Activated CD4-positive, alpha-beta memory T cell treated with anti-CD3 and anti-CD28 coated beads for 36 hours (primary cell): ENCODE data around the gene ZNF506. TPM values are rescaled to one million over a fixed set of nuclear protein-coding genes. Genes with fewer than 3 reads are reported as not detected.
"Not testable (repeated sequence)": the region's sequence is repeated elsewhere in the genome, so short reads cannot be mapped to it uniquely, and the experiment has no call there.

Experiments
- CTCF ChIA-PET: fragments of 350-600 bp; sonication (Branson Sonifier 250); formaldehyde crosslinking; loops from one replicate; lab custom pipeline; 2021; ENCODE audit warnings: antibody characterized with exemption, inconsistent platforms; lab: Charles Lee
- POLR2A ChIA-PET: fragments of 350-600 bp; sonication (Branson Sonifier 250); formaldehyde crosslinking; loops from one replicate; lab custom pipeline; 2021; ENCODE audit warnings: antibody characterized with exemption; lab: Charles Lee
- DNase-seq: peaks from one replicate; pipeline ENCODE4 v3.0.0-alpha.2; 2020
- H3K27ac Mint-ChIP-seq: one replicate; pipeline ENCODE4 v1.8.0; 2021; ENCODE audit warnings: mixed read lengths
- H3K27me3 Mint-ChIP-seq: one replicate; pipeline ENCODE4 v1.8.0; 2021; ENCODE audit warnings: mixed read lengths
- H3K36me3 Mint-ChIP-seq: one replicate; pipeline ENCODE4 v1.8.0; 2021; ENCODE audit warnings: mixed read lengths
- H3K4me1 Mint-ChIP-seq: one replicate; pipeline ENCODE4 v1.8.0; 2021; ENCODE audit warnings: low read depth, mixed read lengths
- H3K4me3 Mint-ChIP-seq: one replicate; pipeline ENCODE4 v1.8.0; 2021; ENCODE audit warnings: mild to moderate bottlenecking, mixed read lengths
- H3K9me3 Mint-ChIP-seq: one replicate; pipeline ENCODE4 v1.8.0; 2021; ENCODE audit warnings: mixed read lengths
- intact Hi-C: fragments of 100-400 bp; cut with micrococcal nuclease; formaldehyde crosslinking; loops from one replicate; pipeline ENCODE4 v1.15.1; 2023
- total RNA-seq, 2 experiments: library from RNA; stranded (reverse); gene quantifications; one replicate each; pipeline ENCODE4 v1.2.3, GENCODE V29; 2021

The ZNF506 gene
- total RNA-seq, 2 experiments from 2014 or later: 32.9 to 39.3 TPM

- CTCF ChIA-PET: interaction anchor here (0.7 to 2.0 kb wide), 2 partner anchors 8 to 119 kb away, joined by 3 to 4 read pairs; partner anchors contain the start of gene ZNF93
- intact Hi-C loops, DNase-seq, H3K27ac Mint-ChIP-seq, H3K27me3 Mint-ChIP-seq, H3K4me3 Mint-ChIP-seq: not testable (repeated sequence)
- Mint-ChIP-seq H3K4me1 (peaks cover 55% of the 10 kb centered on the region), H3K9me3 (peaks cover 19% of the 10 kb centered on the region), H3K36me3 (peaks cover 62% of the 10 kb centered on the region)
- POLR2A ChIA-PET: interaction anchor here (1.8 to 2.5 kb wide), 2 partner anchors 40 to 113 kb away, joined by 5 to 11 read pairs; partner anchors contain the start of genes ZNF101 and ZNF506
These were observed 39.8 kb downstream of the ZNF506 start for GRCh38 chr19:19781791-19782190.

DNA sequence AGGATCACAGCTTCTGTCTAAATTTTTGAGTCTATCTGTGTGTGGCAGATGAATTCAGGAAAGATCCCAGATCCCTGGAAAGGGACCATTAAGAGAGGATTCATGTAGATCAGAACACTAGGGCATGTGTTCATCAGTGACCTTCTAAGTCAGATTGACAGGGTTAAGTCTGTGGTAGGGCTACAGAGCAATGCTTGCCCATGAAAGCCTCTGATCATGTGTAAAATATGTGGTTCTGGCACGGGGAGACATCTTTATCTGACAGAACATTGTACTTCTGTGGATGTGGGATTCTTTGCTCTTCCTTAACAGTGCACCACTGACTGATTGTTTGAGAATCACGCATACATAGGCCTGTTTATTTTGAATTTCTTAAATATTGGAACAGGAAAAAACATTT lies 42.9 kb downstream of the ZNF506 start:
- Mint-ChIP-seq H3K27me3 (no peaks in the 10 kb centered on the region), H3K4me1 (peaks cover 57% of the 10 kb centered on the region), H3K9me3 (peaks cover 19% of the 10 kb centered on the region), H3K36me3 (peaks cover 44% of the 10 kb centered on the region), H3K4me3 (no peak overlapping the region), H3K27ac (no peak overlapping the region)
- ChIA-PET POLR2A (interaction anchor here (0.7 kb wide), 1 partner anchor 43 kb away, joined by 4 read pairs; the partner anchor contains the start of gene ZNF506), CTCF (no interaction called here)
- intact Hi-C loops: no loop called here
- no peak for DNase-seq

DNA sequence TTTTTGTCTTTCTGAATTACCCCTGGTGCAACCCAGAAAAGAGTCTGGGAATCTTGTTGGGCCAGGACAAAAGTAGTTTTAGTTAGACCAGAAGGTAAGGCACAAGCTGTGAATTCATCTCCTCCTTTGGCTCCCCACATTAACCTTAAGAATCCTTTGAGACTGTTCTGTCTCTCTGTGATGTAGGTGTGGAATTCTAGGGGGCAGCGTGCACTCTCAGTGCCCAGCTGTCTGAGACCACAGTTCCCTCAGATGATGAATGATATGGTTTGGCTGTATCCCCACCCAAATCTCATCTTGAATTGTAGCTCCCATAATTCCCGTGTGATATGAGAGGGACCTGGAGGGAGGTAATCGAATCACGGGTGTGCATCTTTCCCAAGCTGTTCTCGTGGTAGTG lies 43.9 kb downstream of the ZNF506 start:
- Mint-ChIP-seq H3K4me3 (peak overlapping the region; percentile 97), H3K27me3 (no peaks in the 10 kb centered on the region), H3K4me1 (peaks cover 53% of the 10 kb centered on the region), H3K36me3 (peaks cover 41% of the 10 kb centered on the region), H3K9me3 (peaks cover 17% of the 10 kb centered on the region), H3K27ac (peak overlapping the region; percentile 93)
- POLR2A ChIA-PET: no interaction called here
- CTCF ChIA-PET: interaction anchor here (0.7 kb wide), 2 partner anchors 9 to 85 kb away, joined by 3 to 4 read pairs; no protein-coding TSS in a partner anchor
- intact Hi-C loops: loop anchor here (2.0 kb wide), 1 partner anchor 89 kb away; no protein-coding TSS in a partner anchor
- no peak for DNase-seq

DNA sequence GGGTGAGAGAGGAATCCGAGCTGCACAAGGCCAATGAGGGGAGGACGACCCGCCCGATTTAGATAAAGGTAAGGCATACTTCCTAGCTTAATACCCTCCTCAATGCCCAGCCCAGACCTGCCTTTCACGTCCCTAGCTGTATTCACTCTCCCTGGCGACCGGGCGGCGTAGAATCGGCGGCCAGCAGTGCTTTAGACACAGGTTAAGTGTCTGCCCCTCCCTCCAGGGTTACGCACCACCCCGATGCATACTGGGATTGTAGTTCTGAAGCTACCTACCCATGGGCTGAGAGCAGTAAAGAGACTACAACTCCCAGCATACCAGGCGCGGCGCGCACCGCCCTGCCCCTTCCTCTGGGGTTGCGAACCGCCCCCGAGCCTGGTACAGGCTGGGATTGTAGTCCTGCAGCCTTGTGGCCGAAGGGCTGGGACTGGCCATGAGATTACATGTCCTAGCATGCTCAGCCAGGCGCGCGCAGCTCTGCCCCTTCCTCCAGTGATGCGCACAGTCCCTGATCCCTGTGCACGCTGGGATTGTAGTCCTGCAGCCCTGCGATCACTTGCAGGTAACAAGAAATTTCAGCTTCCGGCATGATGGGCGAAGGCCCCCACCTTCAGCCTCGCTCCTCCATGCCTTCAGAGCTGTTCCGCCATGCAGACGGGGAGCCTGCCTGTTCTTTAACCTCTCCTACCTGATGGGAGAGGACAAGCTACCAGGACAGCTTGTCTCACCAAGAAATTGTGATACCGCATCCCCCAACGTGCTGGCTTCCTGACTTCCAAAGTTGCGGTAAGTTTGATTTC lies 45.1 kb downstream of the ZNF506 start:
- peak overlapping the region; percentile 97 for H3K4me3 Mint-ChIP-seq
- peaks cover 31% of the 10 kb centered on the region for H3K36me3 Mint-ChIP-seq
- no peaks in the 10 kb centered on the region for H3K27me3 Mint-ChIP-seq
- ChIA-PET POLR2A (interaction anchor here (0.6 to 2.3 kb wide), 8 partner anchors 13 to 461 kb away, joined by 3 to 19 read pairs (median 5); partner anchors contain the start of genes ZNF101, ZNF14, ZNF253 and ZNF506), CTCF (interaction anchor here (0.7 to 1.0 kb wide), 7 partner anchors 14 to 244 kb away, joined by 3 to 4 read pairs (median 3); partner anchors contain the start of genes ZNF253 and ZNF506)
- peaks cover 17% of the 10 kb centered on the region for H3K9me3 Mint-ChIP-seq
- peak; percentile 96 for DNase-seq
- intact Hi-C loops: loop anchor here (1.0 to 2.0 kb wide), 5 partner anchors 41 to 113 kb away; partner anchors contain the start of genes ATP13A1, ZNF14 and ZNF506
- H3K4me1 Mint-ChIP-seq: peaks cover 44% of the 10 kb centered on the region
- H3K27ac Mint-ChIP-seq: peak overlapping the region; percentile 93

- POLR2A ChIA-PET: interaction anchor here (1.0 to 2.3 kb wide), 7 partner anchors 14 to 125 kb away, joined by 3 to 19 read pairs (median 5); partner anchors contain the start of genes ZNF101, ZNF14, ZNF253 and ZNF506
- H3K36me3 Mint-ChIP-seq: peaks cover 27% of the 10 kb centered on the region
- no peaks in the 10 kb centered on the region for H3K27me3 Mint-ChIP-seq
- peak overlapping the region; percentile 97 for H3K4me3 Mint-ChIP-seq
- CTCF ChIA-PET: interaction anchor here (0.9 to 1.0 kb wide), 4 partner anchors 15 to 244 kb away, joined by 3 to 4 read pairs (median 3); partner anchors contain the start of gene ZNF253
- DNase-seq: no peak
- peak overlapping the region; percentile 93 for H3K27ac Mint-ChIP-seq
- intact Hi-C loops: loop anchor here (1.0 to 2.0 kb wide), 5 partner anchors 41 to 113 kb away; partner anchors contain the start of genes ATP13A1, ZNF14 and ZNF506
- H3K9me3 Mint-ChIP-seq: peaks cover 17% of the 10 kb centered on the region
- H3K4me1 Mint-ChIP-seq: peaks cover 43% of the 10 kb centered on the region
These were observed 45.7 kb downstream of the ZNF506 start for GRCh38 chr19:19775891-19776205.

- Mint-ChIP-seq H3K27ac (no peak overlapping the region), H3K4me3 (no peak overlapping the region), H3K36me3 (peaks cover 19% of the 10 kb centered on the region), H3K27me3 (no peaks in the 10 kb centered on the region), H3K4me1 (peaks cover 39% of the 10 kb centered on the region), H3K9me3 (peaks cover 14% of the 10 kb centered on the region)
- intact Hi-C loops: no loop called here
- ChIA-PET CTCF (no interaction called here), POLR2A (interaction anchor here (1.0 kb wide), 2 partner anchors 41 to 92 kb away, joined by 3 to 4 read pairs; partner anchors contain the start of gene ZNF14)
- DNase-seq: no peak
These were observed 47.1 kb downstream of the ZNF506 start for GRCh38 chr19:19774354-19775033.

- CTCF ChIA-PET, H3K9me3 Mint-ChIP-seq, DNase-seq, POLR2A ChIA-PET, intact Hi-C loops, H3K27ac Mint-ChIP-seq, H3K36me3 Mint-ChIP-seq, H3K4me3 Mint-ChIP-seq, H3K27me3 Mint-ChIP-seq: not testable (repeated sequence)
- peaks cover 16% of the 10 kb centered on the region for H3K4me1 Mint-ChIP-seq
These were observed 49.6 kb downstream of the ZNF506 start for GRCh38 chr19:19771963-19772362.

DNA sequence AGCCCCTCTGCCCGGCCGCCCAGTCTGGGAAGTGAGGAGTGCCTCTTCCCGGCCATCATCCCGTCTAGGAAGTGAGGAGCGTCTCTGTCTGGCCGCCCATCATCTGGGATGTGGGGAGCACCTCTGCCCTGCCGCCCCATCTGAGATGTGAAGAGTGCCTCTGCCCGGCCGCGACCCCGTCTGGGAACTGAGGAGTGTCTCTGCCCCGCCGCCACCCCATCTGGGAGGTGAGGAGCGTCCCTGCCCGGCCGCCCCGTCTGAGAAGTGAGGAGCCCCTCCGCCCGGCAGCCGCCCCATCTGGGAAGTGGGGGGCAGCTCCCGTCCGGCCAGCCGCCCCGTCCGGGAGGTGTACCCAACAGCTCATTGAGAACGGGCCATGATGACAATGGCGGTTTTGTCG lies 51.6 kb downstream of the ZNF506 start:
- H3K9me3 Mint-ChIP-seq, intact Hi-C loops, POLR2A ChIA-PET: not testable (repeated sequence)

DNA sequence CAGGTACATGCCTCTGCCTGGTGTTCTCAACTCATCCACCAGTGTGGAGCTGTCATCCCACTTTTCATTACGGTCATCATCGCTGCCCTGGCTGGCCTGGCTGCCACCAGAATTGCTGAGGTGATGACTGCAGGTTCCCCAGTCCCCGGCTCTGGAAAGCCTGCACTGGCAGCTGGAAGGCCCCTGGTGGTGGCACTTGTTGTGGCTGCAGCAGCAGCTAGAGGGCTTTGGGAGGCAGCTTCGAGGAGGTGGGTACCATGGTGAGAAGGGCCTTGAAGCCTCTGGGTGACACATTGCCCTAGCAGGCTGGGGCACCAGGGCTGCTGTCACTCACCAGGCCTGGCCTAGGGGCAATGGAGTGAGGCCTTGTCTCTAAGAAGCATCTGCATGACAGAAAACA lies 63.4 kb downstream of the ZNF506 start:
- intact Hi-C loops: no loop called here
- no peak for DNase-seq
- ChIA-PET POLR2A (interaction anchor here (0.5 kb wide), 1 partner anchor 154 kb away, joined by 3 read pairs; no protein-coding TSS in a partner anchor), CTCF (interaction anchor here (0.9 kb wide), 1 partner anchor 226 kb away, joined by 3 read pairs; no protein-coding TSS in a partner anchor)
- H3K4me1 Mint-ChIP-seq: no peaks in the 10 kb centered on the region
- no peaks in the 10 kb centered on the region for H3K27me3 Mint-ChIP-seq
- H3K4me3 Mint-ChIP-seq: no peak overlapping the region
- no peaks in the 10 kb centered on the region for H3K9me3 Mint-ChIP-seq
- H3K27ac Mint-ChIP-seq: no peak overlapping the region
- H3K36me3 Mint-ChIP-seq: peaks cover 6% of the 10 kb centered on the region

More for the DNA sequence above, 51.6 kb downstream of the ZNF506 start:
- CTCF ChIA-PET, DNase-seq, H3K36me3 Mint-ChIP-seq, H3K27me3 Mint-ChIP-seq, H3K4me1 Mint-ChIP-seq, H3K27ac Mint-ChIP-seq, H3K4me3 Mint-ChIP-seq: not testable (repeated sequence)

GRCh38 chr19:19752760-19753403 lies 68.7 kb downstream of the ZNF506 start:
- Mint-ChIP-seq H3K36me3 (no peaks in the 10 kb centered on the region), H3K27me3 (no peaks in the 10 kb centered on the region), H3K27ac (no peak overlapping the region), H3K4me1 (no peaks in the 10 kb centered on the region), H3K4me3 (no peak overlapping the region), H3K9me3 (no peaks in the 10 kb centered on the region)
- ChIA-PET CTCF (no interaction called here), POLR2A (no interaction called here)
- DNase-seq: no peak
- intact Hi-C loops: no loop called here

GRCh38 chr19:19751846-19752245 lies 69.7 kb downstream of the ZNF506 start:
- H3K36me3 Mint-ChIP-seq: no peaks in the 10 kb centered on the region
- CTCF ChIA-PET: interaction anchor here (0.5 kb wide), 1 partner anchor 202 kb away, joined by 3 read pairs; no protein-coding TSS in a partner anchor
- H3K27me3 Mint-ChIP-seq: no peaks in the 10 kb centered on the region
- intact Hi-C loops: no loop called here
- H3K27ac Mint-ChIP-seq: no peak overlapping the region
- DNase-seq: no peak
- H3K4me3 Mint-ChIP-seq: no peak overlapping the region
- H3K4me1 Mint-ChIP-seq: no peaks in the 10 kb centered on the region
- POLR2A ChIA-PET: no interaction called here
- H3K9me3 Mint-ChIP-seq: no peaks in the 10 kb centered on the region
